Calu3 (cell line): Measurements from ENCODE around the gene RPS6KC1. TPM values are rescaled to one million over a fixed set of nuclear protein-coding genes. Genes with fewer than 3 reads are reported as not detected.

Experiments used
- BruUV-seq: library from RNA; stranded (reverse); fragments of 400-500 nt; replicated peaks from 2 replicates; lab custom pipeline; 2021; lab: Mats Ljungman, UMichigan
- CTCF ChIA-PET: fragments of 300-600 bp; sonication (Branson Sonifier 250); formaldehyde crosslinking; loops from one replicate; lab custom pipeline; 2022; ENCODE audit warnings: antibody characterized with exemption; lab: Charles Lee
- DNase-seq: peaks from one replicate; pipeline ENCODE4 v3.0.0; 2022
- H3K27ac Mint-ChIP-seq: one replicate; pipeline ENCODE4 v1.8.0; 2022; ENCODE audit warnings: mixed read lengths; ENCODE audit not compliant: unreplicated experiment
- H3K27me3 Mint-ChIP-seq: one replicate; pipeline ENCODE4 v1.8.0; 2022; ENCODE audit warnings: mixed read lengths; ENCODE audit not compliant: unreplicated experiment
- H3K36me3 Mint-ChIP-seq: one replicate; pipeline ENCODE4 v1.8.0; 2022; ENCODE audit warnings: mild to moderate bottlenecking, moderate library complexity, mixed read lengths; ENCODE audit not compliant: insufficient read depth, unreplicated experiment
- H3K4me1 Mint-ChIP-seq: one replicate; pipeline ENCODE4 v1.8.0; 2022; ENCODE audit warnings: mild to moderate bottlenecking, low read depth, mixed read lengths; ENCODE audit not compliant: unreplicated experiment
- H3K4me3 Mint-ChIP-seq: one replicate; pipeline ENCODE4 v1.8.0; 2022; ENCODE audit warnings: mild to moderate bottlenecking, low read depth, moderate library complexity, mixed read lengths; ENCODE audit not compliant: unreplicated experiment
- H3K9me3 Mint-ChIP-seq: one replicate; pipeline ENCODE4 v1.8.0; 2022; ENCODE audit warnings: low read depth, mixed read lengths; ENCODE audit not compliant: unreplicated experiment
- intact Hi-C: fragments of 100-400 bp; cut with micrococcal nuclease; formaldehyde crosslinking; loops from one replicate; pipeline ENCODE4 v1.10.0; 2022; ENCODE audit not compliant: unreplicated experiment
- total RNA-seq: library from RNA; stranded (reverse); gene quantifications from 2 replicates; pipeline ENCODE4 v1.2.3, GENCODE V29; 2022
- TF ChIP-seq, protein P1 (sequence below): fragments of 200-600 bp; IDR thresholded peaks from one replicate; pipeline ENCODE4 v1.8.0; 2022; ENCODE audit warnings: antibody characterized with exemption; ENCODE audit not compliant: unreplicated experiment

Gene RPS6KC1
- total RNA-seq, 1 experiment from 2014 or later = 23.5 TPM

- no peaks in the 10 kb centered on the region for H3K36me3 Mint-ChIP-seq
- no peaks in the 10 kb centered on the region for H3K9me3 Mint-ChIP-seq
- TF ChIP-seq, protein P1, sequence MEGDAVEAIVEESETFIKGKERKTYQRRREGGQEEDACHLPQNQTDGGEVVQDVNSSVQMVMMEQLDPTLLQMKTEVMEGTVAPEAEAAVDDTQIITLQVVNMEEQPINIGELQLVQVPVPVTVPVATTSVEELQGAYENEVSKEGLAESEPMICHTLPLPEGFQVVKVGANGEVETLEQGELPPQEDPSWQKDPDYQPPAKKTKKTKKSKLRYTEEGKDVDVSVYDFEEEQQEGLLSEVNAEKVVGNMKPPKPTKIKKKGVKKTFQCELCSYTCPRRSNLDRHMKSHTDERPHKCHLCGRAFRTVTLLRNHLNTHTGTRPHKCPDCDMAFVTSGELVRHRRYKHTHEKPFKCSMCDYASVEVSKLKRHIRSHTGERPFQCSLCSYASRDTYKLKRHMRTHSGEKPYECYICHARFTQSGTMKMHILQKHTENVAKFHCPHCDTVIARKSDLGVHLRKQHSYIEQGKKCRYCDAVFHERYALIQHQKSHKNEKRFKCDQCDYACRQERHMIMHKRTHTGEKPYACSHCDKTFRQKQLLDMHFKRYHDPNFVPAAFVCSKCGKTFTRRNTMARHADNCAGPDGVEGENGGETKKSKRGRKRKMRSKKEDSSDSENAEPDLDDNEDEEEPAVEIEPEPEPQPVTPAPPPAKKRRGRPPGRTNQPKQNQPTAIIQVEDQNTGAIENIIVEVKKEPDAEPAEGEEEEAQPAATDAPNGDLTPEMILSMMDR = no peak
- intact Hi-C loops = no loop called here
- no peaks in the 10 kb centered on the region for H3K4me1 Mint-ChIP-seq
- CTCF ChIA-PET = no interaction called here
- no peak for DNase-seq
- no peak overlapping the region for H3K4me3 Mint-ChIP-seq
- H3K27me3 Mint-ChIP-seq = no peaks in the 10 kb centered on the region
- no peak overlapping the region for H3K27ac Mint-ChIP-seq
- no TSS peak for BruUV-seq
Observed at GRCh38 chr1:213274140-213274539, 223.1 kb downstream of the RPS6KC1 start.

DNA sequence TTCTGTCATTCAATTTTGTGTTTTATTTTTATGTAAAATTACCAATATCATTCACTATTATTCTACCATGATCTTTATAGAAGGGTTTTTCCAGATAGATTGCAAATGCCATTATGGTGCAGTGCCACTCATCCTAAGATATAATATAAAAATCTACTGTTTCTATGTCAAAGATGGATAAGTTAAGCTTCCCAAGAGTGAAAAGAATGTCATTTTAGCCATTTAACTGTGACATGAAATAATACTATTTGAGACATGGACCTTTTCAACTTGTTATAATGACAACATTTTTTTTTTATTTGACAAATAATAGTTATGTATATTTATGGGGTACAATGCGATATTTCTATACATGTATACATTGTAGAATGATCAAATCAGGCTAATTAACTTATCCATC is 224.3 kb downstream of the RPS6KC1 start:
- CTCF ChIA-PET = no interaction called here
- no peaks in the 10 kb centered on the region for H3K36me3 Mint-ChIP-seq
- no peaks in the 10 kb centered on the region for H3K4me1 Mint-ChIP-seq
- no peak overlapping the region for H3K27ac Mint-ChIP-seq
- TF ChIP-seq, protein P1 = no peak
- BruUV-seq = no TSS peak
- no peak for DNase-seq
- no peak overlapping the region for H3K4me3 Mint-ChIP-seq
- intact Hi-C loops = no loop called here
- H3K27me3 Mint-ChIP-seq = no peaks in the 10 kb centered on the region
- no peaks in the 10 kb centered on the region for H3K9me3 Mint-ChIP-seq

DNA sequence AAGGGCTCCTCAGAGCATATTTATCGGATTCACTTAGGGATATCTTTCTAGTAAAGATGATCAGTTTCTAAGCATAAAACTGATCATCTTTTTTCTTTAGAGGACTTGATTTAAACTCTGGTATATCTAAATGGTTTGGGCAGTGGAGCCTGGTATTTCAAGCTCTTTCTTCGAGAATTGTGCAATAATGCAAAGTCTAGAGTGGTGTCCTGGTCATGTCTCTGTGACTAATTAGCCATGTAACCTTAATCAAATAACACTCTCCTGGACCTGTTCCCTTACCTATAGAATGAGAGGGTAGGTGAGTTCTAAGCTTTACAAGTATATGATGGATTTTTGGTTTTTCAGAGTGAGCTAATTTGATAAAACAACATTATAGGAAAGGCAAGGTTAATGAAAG is 225.2 kb downstream of the RPS6KC1 start:
- no peak overlapping the region for H3K4me3 Mint-ChIP-seq
- H3K36me3 Mint-ChIP-seq = no peaks in the 10 kb centered on the region
- intact Hi-C loops = no loop called here
- CTCF ChIA-PET = no interaction called here
- no peaks in the 10 kb centered on the region for H3K27me3 Mint-ChIP-seq
- BruUV-seq = no TSS peak
- DNase-seq = no peak
- H3K27ac Mint-ChIP-seq = no peak overlapping the region
- TF ChIP-seq, protein P1 = no peak
- H3K9me3 Mint-ChIP-seq = no peaks in the 10 kb centered on the region
- H3K4me1 Mint-ChIP-seq = no peaks in the 10 kb centered on the region

DNA sequence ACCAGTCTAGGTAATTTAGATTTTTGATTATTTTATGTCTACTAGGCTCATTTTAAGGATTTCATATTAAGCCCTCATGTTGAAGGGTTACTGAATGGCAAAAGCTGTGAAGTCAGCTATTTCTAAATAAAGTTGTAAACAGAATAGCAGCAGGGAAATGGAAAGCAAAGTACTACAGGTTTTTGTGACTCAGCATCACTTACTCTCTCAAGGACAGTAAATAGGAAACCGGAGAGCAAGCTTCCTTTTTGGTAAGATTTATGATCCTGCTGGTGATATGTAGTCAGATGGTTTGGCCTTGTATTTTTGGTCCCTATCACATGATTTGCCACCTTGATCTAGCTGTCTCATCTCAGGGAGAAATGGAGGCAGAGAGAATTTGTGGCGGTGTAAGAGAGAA is 226.0 kb downstream of the RPS6KC1 start:
- no peak overlapping the region for H3K27ac Mint-ChIP-seq
- no peaks in the 10 kb centered on the region for H3K4me1 Mint-ChIP-seq
- TF ChIP-seq, protein P1 = no peak
- H3K9me3 Mint-ChIP-seq = no peaks in the 10 kb centered on the region
- no peak overlapping the region for H3K4me3 Mint-ChIP-seq
- H3K36me3 Mint-ChIP-seq = no peaks in the 10 kb centered on the region
- DNase-seq = no peak
- CTCF ChIA-PET = no interaction called here
- no TSS peak for BruUV-seq
- no peaks in the 10 kb centered on the region for H3K27me3 Mint-ChIP-seq
- intact Hi-C loops = no loop called here
